CD4-positive, alpha-beta memory T cell (primary cell): ENCODE results near the gene SKI. TPM values are rescaled to one million over a fixed set of nuclear protein-coding genes. Genes with fewer than 3 reads are reported as not detected.

ENCODE experiments used
- CTCF ChIA-PET: fragments of 350-600 bp; sonication (Branson Sonifier 250); formaldehyde crosslinking; loops from one replicate; lab custom pipeline; 2021; ENCODE audit warnings: inconsistent platforms; ENCODE audit not compliant: partially characterized antibody; lab: Charles Lee
- POLR2A ChIA-PET: fragments of 350-600 bp; sonication (Branson Sonifier 250); formaldehyde crosslinking; loops from one replicate; lab custom pipeline; 2021; ENCODE audit not compliant: partially characterized antibody; lab: Charles Lee
- DNase-seq, 5 donors: peaks; one replicate each; pipeline versions ENCODE4 v3.0.0 to v3.0.0-alpha.2; 2020 to 2022; ENCODE audit warnings: mixed read lengths in 1 of 5
- H3K27ac ChIP-seq: one replicate; pipeline ENCODE4 v1.7.0; 2013; ENCODE audit warnings: low read depth, low read length
- H3K27me3 ChIP-seq: 2 replicates; pipeline ENCODE4 v1.7.0; 2013; ENCODE audit warnings: mild to moderate bottlenecking, low read length, moderate library complexity; ENCODE audit not compliant: insufficient read depth
- H3K36me3 ChIP-seq: 2 replicates; pipeline ENCODE4 v1.7.0; 2013; ENCODE audit warnings: mild to moderate bottlenecking, low read length, moderate library complexity; ENCODE audit not compliant: insufficient read depth
- H3K4me1 ChIP-seq: 2 replicates; pipeline ENCODE4 v1.7.0; 2013; ENCODE audit warnings: mild to moderate bottlenecking, low read length, moderate library complexity; ENCODE audit not compliant: insufficient read depth
- H3K4me3 ChIP-seq, 2 donors: one replicate each; pipeline ENCODE4 v1.7.0; 2013; ENCODE audit warnings: low read length in 2 of 2, mild to moderate bottlenecking in 1 of 2
- H3K9me3 ChIP-seq, 2 donors: one replicate each; pipeline ENCODE4 v1.7.0; 2013; ENCODE audit warnings: low read length in 2 of 2, control low read depth in 1 of 2; ENCODE audit not compliant: control insufficient read depth in 1 of 2
- H3K27ac Mint-ChIP-seq, 7 donors: one replicate each; pipeline ENCODE4 v1.8.0; 2020 to 2021; ENCODE audit warnings: mixed read lengths in 7 of 7, mild to moderate bottlenecking in 6 of 7, inconsistent platforms in 3 of 7, moderate library complexity in 3 of 7
- H3K27me3 Mint-ChIP-seq, 2 donors: one replicate each; pipeline ENCODE4 v1.8.0; 2020 to 2021; ENCODE audit warnings: mixed read lengths in 2 of 2
- H3K36me3 Mint-ChIP-seq, 2 donors: one replicate each; pipeline ENCODE4 v1.8.0; 2020 to 2021; ENCODE audit warnings: mixed read lengths in 2 of 2, inconsistent platforms in 1 of 2, mild to moderate bottlenecking in 1 of 2
- H3K4me1 Mint-ChIP-seq, 4 donors: one replicate each; pipeline ENCODE4 v1.8.0; 2020 to 2021; ENCODE audit warnings: mixed read lengths in 4 of 4, mild to moderate bottlenecking in 1 of 4
- H3K4me3 Mint-ChIP-seq, 8 donors: one replicate each; pipeline ENCODE4 v1.8.0; 2020 to 2021; ENCODE audit warnings: mixed read lengths in 8 of 8, mild to moderate bottlenecking in 7 of 8, moderate library complexity in 6 of 8, inconsistent platforms in 3 of 8
- H3K9me3 Mint-ChIP-seq, 8 donors: one replicate each; pipeline ENCODE4 v1.8.0; 2020 to 2021; ENCODE audit warnings: mixed read lengths in 8 of 8, mild to moderate bottlenecking in 5 of 8, inconsistent platforms in 3 of 8, moderate library complexity in 1 of 8
- intact Hi-C: fragments of 100-400 bp; cut with micrococcal nuclease; formaldehyde crosslinking; loops from one replicate; pipeline ENCODE4 v1.15.1; 2023
- polyA plus RNA-seq, 2 donors: library from polyadenylated mRNA; unstranded; fragments of 300-500 nt; fragmentation: Illumina TruSeq; gene quantifications; one replicate each; pipeline ENCODE4 v1.2.3, GENCODE V29; 2021
- total RNA-seq, 2 experiments: library from RNA; stranded (reverse); gene quantifications; one replicate each; pipeline ENCODE4 v1.2.3, GENCODE V29; 2021

SKI gene
- total and polyA plus RNA-seq, 4 experiments from 2014 or later: 0.08 to 104 (median 48.5) TPM

- Histone ChIP-seq H3K36me3 (no peaks in the 10 kb centered on the region), H3K27me3 (no peaks in the 10 kb centered on the region), H3K9me3 (no peaks in the 10 kb centered on the region), H3K27ac (no peak overlapping the region), H3K4me1 (peaks cover 29% of the 10 kb centered on the region), H3K4me3 (no peak overlapping the region)
- ChIA-PET CTCF (interaction anchor here (5.3 kb wide), 1 partner anchor 122 kb away, joined by 39 read pairs; the partner anchor contains the start of gene FAAP20), POLR2A (interaction anchor here (2.9 to 9.4 kb wide), 2 partner anchors 88 to 122 kb away, joined by 24 to 88 read pairs; partner anchors contain the start of genes FAAP20 and SKI)
- peaks cover 2 to 9% (median 4%) of the 10 kb centered on the region in 4 donors for H3K4me1 Mint-ChIP-seq
- H3K9me3 Mint-ChIP-seq: no peaks in the 10 kb centered on the region
- H3K36me3 Mint-ChIP-seq: no peaks in the 10 kb centered on the region
- DNase-seq: no peak
- H3K27ac Mint-ChIP-seq: peak overlapping the region in 6 of 7 donors; percentile 24 to 79 (median 69)
- intact Hi-C loops: no loop called here
- H3K27me3 Mint-ChIP-seq: no peaks in the 10 kb centered on the region
- H3K4me3 Mint-ChIP-seq: peak overlapping the region in 3 of 8 donors; percentile 4 to 78 (median 21)
Observed at GRCh38 chr1:2317230-2318065, 89.3 kb downstream of the SKI start.

- intact Hi-C loops: no loop called here
- H3K27me3 Mint-ChIP-seq: no peaks in the 10 kb centered on the region
- H3K27ac ChIP-seq: no peak overlapping the region
- no peak overlapping the region for H3K4me3 Mint-ChIP-seq
- ChIA-PET POLR2A (no interaction called here), CTCF (no interaction called here)
- peaks cover 18% of the 10 kb centered on the region for H3K4me1 ChIP-seq
- no peak overlapping the region for H3K4me3 ChIP-seq
- H3K4me1 Mint-ChIP-seq: peaks cover 2 to 4% (median 3%) of the 10 kb centered on the region in 4 donors
- H3K9me3 Mint-ChIP-seq: no peaks in the 10 kb centered on the region
- no peaks in the 10 kb centered on the region for H3K36me3 Mint-ChIP-seq
- no peaks in the 10 kb centered on the region for H3K9me3 ChIP-seq
- no peak for DNase-seq
- no peaks in the 10 kb centered on the region for H3K36me3 ChIP-seq
- H3K27ac Mint-ChIP-seq: peak overlapping the region in 1 of 7 donors; percentile 24
- H3K27me3 ChIP-seq: no peaks in the 10 kb centered on the region
Observed at GRCh38 chr1:2318314-2319278, 90.5 kb downstream of the SKI start.

GRCh38 chr1:2319291-2319690 is 91.2 kb downstream of the SKI start:
- H3K27me3 Mint-ChIP-seq: no peaks in the 10 kb centered on the region
- Histone ChIP-seq H3K27ac (no peak overlapping the region), H3K4me1 (peaks cover 11% of the 10 kb centered on the region), H3K36me3 (no peaks in the 10 kb centered on the region), H3K27me3 (no peaks in the 10 kb centered on the region), H3K4me3 (no peak overlapping the region), H3K9me3 (no peaks in the 10 kb centered on the region)
- H3K36me3 Mint-ChIP-seq: no peaks in the 10 kb centered on the region
- no peak overlapping the region for H3K4me3 Mint-ChIP-seq
- ChIA-PET POLR2A (no interaction called here), CTCF (no interaction called here)
- H3K4me1 Mint-ChIP-seq: peaks cover 0 to 4% (median 2%) of the 10 kb centered on the region in 4 donors
- H3K9me3 Mint-ChIP-seq: peaks cover 0 to 1% (median 0%) of the 10 kb centered on the region in 8 donors
- intact Hi-C loops: no loop called here
- DNase-seq: no peak
- peak overlapping the region in 1 of 7 donors; percentile 24 for H3K27ac Mint-ChIP-seq

- Histone ChIP-seq H3K4me1 (peaks cover 10% of the 10 kb centered on the region), H3K27ac (no peak overlapping the region), H3K4me3 (no peak overlapping the region), H3K36me3 (no peaks in the 10 kb centered on the region), H3K27me3 (no peaks in the 10 kb centered on the region), H3K9me3 (no peaks in the 10 kb centered on the region)
- H3K4me3 Mint-ChIP-seq: no peak overlapping the region
- peak overlapping the region in 1 of 7 donors; percentile 35 for H3K27ac Mint-ChIP-seq
- peaks cover 0 to 2% (median 0%) of the 10 kb centered on the region in 8 donors for H3K9me3 Mint-ChIP-seq
- CTCF ChIA-PET: no interaction called here
- peaks cover 0 to 4% (median 2%) of the 10 kb centered on the region in 4 donors for H3K4me1 Mint-ChIP-seq
- no peak for DNase-seq
- intact Hi-C loops: no loop called here
- no peaks in the 10 kb centered on the region for H3K27me3 Mint-ChIP-seq
- POLR2A ChIA-PET: no interaction called here
- H3K36me3 Mint-ChIP-seq: no peaks in the 10 kb centered on the region
Observed at GRCh38 chr1:2320006-2320405, 91.9 kb downstream of the SKI start.

DNA sequence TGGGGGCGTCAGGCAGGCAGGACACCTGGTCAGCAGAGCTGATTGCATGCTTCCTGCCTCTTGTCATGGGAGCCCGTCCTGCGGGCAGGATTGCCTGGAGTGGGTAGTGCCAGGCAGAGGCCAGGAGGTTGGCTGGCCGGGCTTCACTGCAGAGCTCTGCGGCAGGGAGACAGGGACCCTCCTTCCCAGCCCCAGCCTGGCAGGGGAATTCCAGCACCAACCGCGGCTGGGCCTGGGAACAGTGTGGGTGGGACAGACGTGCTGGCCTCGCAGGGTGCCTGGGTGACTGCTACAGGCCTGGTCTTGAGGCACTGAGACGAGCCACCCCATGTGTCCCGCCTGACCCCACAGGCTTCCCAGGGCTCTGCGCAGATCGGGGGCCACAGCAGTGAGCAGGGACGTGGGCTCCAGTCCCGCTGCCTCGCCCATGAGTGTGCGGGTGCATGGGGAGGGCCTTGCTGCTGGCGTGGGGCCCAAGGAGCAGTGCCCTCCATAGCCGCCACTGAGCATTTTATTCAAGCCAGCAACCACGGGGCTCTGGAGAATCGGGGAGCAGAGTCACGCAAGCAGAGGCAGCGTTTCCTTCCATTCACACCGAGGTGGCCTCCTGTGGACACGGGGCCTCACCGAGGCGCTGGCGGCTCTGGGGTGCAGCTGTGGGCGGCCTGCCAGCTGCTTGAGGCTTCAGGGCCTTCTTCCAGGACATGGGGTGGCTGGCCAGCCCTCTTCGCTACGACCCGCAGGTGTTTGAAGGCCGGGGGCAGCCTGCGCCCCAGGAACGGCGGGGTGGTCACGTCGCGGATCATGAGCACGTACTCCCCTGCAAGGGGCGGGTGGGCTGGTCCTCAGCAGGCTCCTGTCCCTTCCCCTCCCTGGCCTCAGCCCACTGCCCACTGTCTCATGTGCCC is 92.9 kb downstream of the SKI start:
- no peaks in the 10 kb centered on the region for H3K36me3 ChIP-seq
- Mint-ChIP-seq H3K36me3 (no peaks in the 10 kb centered on the region), H3K27me3 (no peaks in the 10 kb centered on the region), H3K27ac (peak overlapping the region in 1 of 7 donors; percentile 64), H3K4me1 (peaks cover 0 to 3% (median 0%) of the 10 kb centered on the region in 4 donors), H3K4me3 (peak overlapping the region in 1 of 8 donors; percentile 20), H3K9me3 (peaks cover 0 to 2% (median 0%) of the 10 kb centered on the region in 8 donors)
- CTCF ChIA-PET: no interaction called here
- no peak overlapping the region for H3K27ac ChIP-seq
- intact Hi-C loops: no loop called here
- POLR2A ChIA-PET: no interaction called here
- H3K9me3 ChIP-seq: no peaks in the 10 kb centered on the region
- DNase-seq: no peak
- peaks cover 1% of the 10 kb centered on the region for H3K4me1 ChIP-seq
- H3K27me3 ChIP-seq: no peaks in the 10 kb centered on the region
- no peak overlapping the region for H3K4me3 ChIP-seq

DNA sequence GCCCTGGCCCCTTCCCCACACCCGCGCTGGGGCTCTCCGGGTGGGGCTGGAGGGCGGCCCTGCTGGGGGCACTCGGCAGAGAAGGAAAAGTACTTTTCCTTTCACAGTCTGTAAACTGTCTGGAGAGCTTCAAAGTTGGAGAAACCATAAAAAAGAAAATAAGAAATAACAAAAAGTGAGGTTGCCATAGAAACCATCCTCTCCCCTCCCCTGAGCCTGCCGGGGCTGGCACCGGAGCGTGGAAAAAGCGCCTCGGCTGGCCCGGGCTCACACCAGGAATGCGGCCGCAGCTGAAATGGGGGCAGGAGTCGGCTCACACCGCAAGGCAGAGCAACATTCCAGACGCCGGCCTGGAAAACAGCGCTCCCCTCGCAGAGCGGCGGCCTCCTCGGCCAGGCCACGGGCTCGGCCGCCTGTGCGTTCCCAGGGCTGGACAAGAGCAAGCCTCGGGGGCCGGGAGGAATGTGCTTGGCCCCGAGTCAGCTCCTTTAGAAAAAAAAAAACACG is 94.0 kb downstream of the SKI start:
- H3K27me3 ChIP-seq: no peaks in the 10 kb centered on the region
- ChIA-PET CTCF (no interaction called here), POLR2A (no interaction called here)
- H3K27me3 Mint-ChIP-seq: no peaks in the 10 kb centered on the region
- H3K36me3 Mint-ChIP-seq: no peaks in the 10 kb centered on the region
- H3K27ac ChIP-seq: no peak overlapping the region
- peak overlapping the region in 2 of 7 donors; percentile 22 to 64 for H3K27ac Mint-ChIP-seq
- peaks cover 0 to 4% (median under 1%) of the 10 kb centered on the region in 4 donors for H3K4me1 Mint-ChIP-seq
- H3K4me3 ChIP-seq: no peak overlapping the region
- H3K9me3 ChIP-seq: no peaks in the 10 kb centered on the region
- H3K4me3 Mint-ChIP-seq: no peak overlapping the region
- no peaks in the 10 kb centered on the region for H3K36me3 ChIP-seq
- H3K4me1 ChIP-seq: no peaks in the 10 kb centered on the region
- peaks cover 0 to 3% (median 0%) of the 10 kb centered on the region in 8 donors for H3K9me3 Mint-ChIP-seq
- intact Hi-C loops: no loop called here
- DNase-seq: no peak
